ENCODE measurements around the gene TNIP3. TPM values are rescaled to one million over a fixed set of nuclear protein-coding genes. Genes with fewer than 3 reads are reported as not detected.
"Not testable (repeated sequence)": the region's sequence is repeated elsewhere in the genome, so short reads cannot be mapped to it uniquely, and the experiment has no call there.

TNIP3 gene
- total RNA-seq, 1 donor from 2014 or later = 0.24 TPM

DNA sequence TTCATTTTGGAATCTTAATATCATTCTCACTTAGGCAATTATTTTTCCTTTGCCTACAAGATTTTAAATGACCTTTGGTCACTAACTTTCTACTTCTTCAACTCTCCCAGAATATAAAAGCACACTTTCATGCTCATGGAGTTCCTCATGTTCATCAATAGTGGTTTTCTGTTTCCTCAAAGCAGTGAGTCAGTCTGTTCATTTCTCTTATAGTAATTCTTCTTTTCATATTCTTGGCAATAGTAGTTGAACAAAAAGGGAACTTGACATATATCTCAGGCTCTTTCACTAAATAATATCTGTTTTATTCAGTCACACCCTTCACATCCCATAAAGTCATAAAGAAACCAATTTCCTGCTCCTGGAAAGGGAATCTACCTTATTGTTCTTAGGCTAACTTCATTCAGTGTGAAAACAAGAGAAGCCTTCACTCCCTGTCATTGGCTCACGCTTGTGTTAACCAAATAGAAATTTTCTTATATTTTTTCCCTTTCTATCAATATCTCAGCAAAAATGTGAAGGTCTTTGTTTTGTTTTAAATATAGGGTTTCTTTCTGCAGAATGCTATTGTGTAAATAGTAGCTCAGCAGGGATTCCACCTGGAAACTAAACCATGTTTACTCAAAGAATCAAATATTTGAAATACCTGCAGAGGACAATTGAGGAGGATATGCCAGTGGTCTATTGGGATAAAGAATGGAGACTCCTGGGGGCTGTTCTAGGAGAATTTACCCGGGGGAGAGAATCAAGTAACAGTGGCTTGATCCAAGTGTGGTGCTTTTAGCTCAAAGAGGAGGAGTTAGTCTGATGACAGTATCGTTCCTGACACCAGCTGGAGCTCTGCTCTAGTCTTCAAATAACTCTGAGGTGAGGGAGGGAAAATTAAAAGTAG, 13.4 kb upstream of the TNIP3 start:
- no peaks in the 10 kb centered on the region for H3K9me3 Mint-ChIP-seq
- peaks cover 8% of the 10 kb centered on the region for H3K27me3 Mint-ChIP-seq
- H3K27ac Mint-ChIP-seq = no peak overlapping the region
- no peak overlapping the region for H3K4me3 Mint-ChIP-seq
- no peaks in the 10 kb centered on the region for H3K4me1 Mint-ChIP-seq (ENCODE audit: unreplicated experiment)
- no peaks in the 10 kb centered on the region for H3K36me3 Mint-ChIP-seq
- TF ChIP-seq, protein P1, sequence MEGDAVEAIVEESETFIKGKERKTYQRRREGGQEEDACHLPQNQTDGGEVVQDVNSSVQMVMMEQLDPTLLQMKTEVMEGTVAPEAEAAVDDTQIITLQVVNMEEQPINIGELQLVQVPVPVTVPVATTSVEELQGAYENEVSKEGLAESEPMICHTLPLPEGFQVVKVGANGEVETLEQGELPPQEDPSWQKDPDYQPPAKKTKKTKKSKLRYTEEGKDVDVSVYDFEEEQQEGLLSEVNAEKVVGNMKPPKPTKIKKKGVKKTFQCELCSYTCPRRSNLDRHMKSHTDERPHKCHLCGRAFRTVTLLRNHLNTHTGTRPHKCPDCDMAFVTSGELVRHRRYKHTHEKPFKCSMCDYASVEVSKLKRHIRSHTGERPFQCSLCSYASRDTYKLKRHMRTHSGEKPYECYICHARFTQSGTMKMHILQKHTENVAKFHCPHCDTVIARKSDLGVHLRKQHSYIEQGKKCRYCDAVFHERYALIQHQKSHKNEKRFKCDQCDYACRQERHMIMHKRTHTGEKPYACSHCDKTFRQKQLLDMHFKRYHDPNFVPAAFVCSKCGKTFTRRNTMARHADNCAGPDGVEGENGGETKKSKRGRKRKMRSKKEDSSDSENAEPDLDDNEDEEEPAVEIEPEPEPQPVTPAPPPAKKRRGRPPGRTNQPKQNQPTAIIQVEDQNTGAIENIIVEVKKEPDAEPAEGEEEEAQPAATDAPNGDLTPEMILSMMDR (conservative IDR thresholded peaks at IDR 0.05) = no peak
- DNase-seq (ENCODE audit: extremely low spot score, unreplicated experiment) = no peak

DNA sequence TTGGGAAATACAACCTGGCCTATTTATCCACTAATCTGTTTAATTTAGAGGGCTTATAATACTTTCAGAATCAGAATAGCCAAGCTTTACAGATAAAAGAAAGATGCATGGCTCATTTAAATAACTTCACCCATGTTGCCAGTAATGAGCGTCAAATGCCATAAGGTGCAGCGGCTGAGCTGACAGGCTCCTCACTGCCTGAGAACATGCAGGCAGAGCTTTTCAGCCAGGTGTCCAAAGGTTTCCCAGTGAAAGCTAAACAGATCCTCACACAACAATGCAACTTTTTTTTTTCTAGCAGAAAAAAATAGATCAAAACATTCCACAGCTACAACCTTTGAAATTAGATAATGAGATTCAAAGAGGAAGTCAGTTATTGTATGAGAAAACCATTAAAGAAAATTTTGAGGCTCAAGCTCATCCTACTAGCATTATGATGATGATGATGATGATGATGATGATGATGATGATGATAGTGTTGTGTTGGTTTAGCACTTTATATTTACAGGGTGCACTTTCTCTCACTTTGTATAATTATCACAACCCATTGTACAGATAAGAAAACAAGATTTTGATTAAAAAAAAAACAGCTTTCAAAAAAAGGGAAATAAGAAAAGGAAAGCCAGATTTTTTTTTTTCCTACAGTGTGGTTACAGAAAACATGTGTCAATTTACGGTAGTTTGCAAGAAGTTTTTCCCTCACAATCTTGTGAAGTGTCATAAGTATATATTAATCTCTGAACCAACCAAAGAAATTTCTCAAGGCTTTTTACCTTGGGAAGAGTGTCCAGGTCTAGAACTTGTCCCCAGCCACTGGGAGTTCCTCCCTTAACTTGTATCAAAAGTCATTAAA, 12.2 kb upstream of the TNIP3 start:
- Mint-ChIP-seq H3K4me1 (ENCODE audit: unreplicated experiment) (no peaks in the 10 kb centered on the region), H3K27me3 (peaks cover 8% of the 10 kb centered on the region), H3K4me3 (no peak overlapping the region), H3K27ac (no peak overlapping the region), H3K9me3 (no peaks in the 10 kb centered on the region), H3K36me3 (no peaks in the 10 kb centered on the region)
- TF ChIP-seq, protein P1 (conservative IDR thresholded peaks at IDR 0.05) = no peak
- DNase-seq (ENCODE audit: extremely low spot score, unreplicated experiment) = no peak

DNA sequence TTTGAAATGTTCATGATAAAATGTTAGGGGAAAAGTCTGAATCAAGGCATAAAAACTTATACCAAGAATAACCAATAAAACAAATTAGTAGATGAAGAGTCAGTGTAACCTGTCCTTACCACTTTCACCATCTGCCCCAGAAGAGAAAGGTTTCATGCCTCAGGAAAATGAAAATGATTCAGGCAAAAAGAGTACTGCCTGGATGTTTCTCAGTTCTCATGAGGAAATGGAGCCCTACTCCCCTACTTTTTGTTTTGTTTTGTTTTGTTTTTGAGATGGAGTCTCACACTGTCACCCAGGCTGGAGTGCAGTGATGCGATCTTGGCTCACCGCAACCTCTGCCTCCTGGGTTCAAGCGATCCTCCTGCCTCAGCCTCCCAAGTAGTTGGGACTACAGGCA, 7.4 kb upstream of the TNIP3 start:
- not testable (repeated sequence) for H3K9me3 Mint-ChIP-seq; H3K27me3 Mint-ChIP-seq; H3K27ac Mint-ChIP-seq; DNase-seq (ENCODE audit: extremely low spot score, unreplicated experiment); H3K4me3 Mint-ChIP-seq; H3K4me1 Mint-ChIP-seq (ENCODE audit: unreplicated experiment); H3K36me3 Mint-ChIP-seq

DNA sequence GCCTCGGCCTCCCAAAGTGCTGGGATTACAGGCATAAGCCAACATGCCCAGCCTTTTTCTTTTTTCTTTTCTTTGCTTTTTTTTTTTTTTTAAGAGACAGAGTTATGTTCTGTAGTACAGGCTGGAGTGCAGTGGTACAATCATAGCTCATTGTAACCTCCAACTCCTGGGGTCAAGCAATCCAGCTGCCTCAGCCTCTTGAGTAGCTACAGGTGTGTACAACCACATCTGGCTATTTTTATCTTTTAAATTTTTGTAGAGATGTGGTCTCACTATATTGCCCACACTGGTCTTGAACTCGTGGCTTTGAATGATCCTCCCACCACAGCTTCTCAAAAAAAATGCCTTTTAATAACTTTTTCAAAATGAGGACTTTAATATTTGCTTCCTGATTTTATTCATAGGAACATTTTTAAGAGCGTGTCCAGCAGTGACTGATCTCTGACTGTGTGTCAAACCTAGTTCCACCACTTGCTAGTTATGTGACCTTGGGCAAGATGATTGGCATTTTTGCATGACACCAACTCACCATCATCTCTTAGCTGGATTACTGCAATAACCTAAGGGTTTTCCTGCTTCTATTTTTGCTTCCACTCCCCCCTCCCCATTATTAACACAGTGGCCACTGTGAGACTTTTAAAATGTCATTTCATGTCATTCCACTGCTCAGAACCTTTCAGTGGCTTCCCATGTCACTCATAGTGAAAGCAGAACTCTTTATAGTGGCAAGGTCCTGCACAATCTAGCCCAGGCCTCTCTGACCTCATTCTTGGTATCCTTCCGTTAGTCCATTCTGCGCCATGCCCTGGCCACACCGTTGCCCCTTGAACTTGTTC, 4.5 kb upstream of the TNIP3 start:
- Mint-ChIP-seq H3K4me3 (no peak overlapping the region), H3K27ac (no peak overlapping the region), H3K4me1 (ENCODE audit: unreplicated experiment) (no peaks in the 10 kb centered on the region), H3K36me3 (no peaks in the 10 kb centered on the region), H3K27me3 (peaks cover 3% of the 10 kb centered on the region), H3K9me3 (no peaks in the 10 kb centered on the region)
- TF ChIP-seq, protein P1 (conservative IDR thresholded peaks at IDR 0.05) = no peak
- no peak for DNase-seq (ENCODE audit: extremely low spot score, unreplicated experiment)

DNA sequence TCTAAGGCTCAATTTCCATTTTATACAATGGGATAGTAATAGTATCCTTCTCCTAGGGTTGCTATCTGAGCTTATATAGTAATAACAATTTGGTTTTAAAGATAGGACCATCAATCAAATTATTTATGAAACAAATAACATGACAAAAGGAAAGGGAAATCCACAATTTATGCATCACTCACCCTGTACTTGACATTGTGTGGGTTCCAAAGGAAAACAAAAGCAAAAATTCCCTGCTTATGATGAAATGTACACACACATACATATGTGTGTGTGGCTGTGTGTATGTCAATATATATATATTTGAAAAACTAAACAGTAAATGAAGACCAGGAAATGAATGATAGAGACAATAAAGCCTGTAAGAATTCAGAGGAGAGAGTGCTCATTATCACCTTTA, 2.9 kb upstream of the TNIP3 start:
- Mint-ChIP-seq H3K27me3 (peaks cover 3% of the 10 kb centered on the region), H3K4me1 (ENCODE audit: unreplicated experiment) (no peaks in the 10 kb centered on the region), H3K36me3 (no peaks in the 10 kb centered on the region), H3K4me3 (no peak overlapping the region), H3K9me3 (no peaks in the 10 kb centered on the region), H3K27ac (no peak overlapping the region)
- DNase-seq (ENCODE audit: extremely low spot score, unreplicated experiment) = no peak
- TF ChIP-seq, protein P1 (conservative IDR thresholded peaks at IDR 0.05) = no peak

All from type B pancreatic cell (in vitro differentiated cells).